ENCODE results near the gene PANK1. TPM values are rescaled to one million over a fixed set of nuclear protein-coding genes. Genes with fewer than 3 reads are reported as not detected.

Gene PANK1
- total RNA-seq, 1 experiment from 2014 or later: 24.0 TPM

- ChIA-PET CTCF (no interaction called here), POLR2A (no interaction called here)
- intact Hi-C loops (cut with micrococcal nuclease; ENCODE audit: unreplicated experiment): no loop called here
- Histone ChIP-seq H3K9me3 (0 out of 2 replicates have a peak, but pooled peaks cover 4% of the 10 kb centered on the region), H3K4me3 (ENCODE audit: low read depth, low read length) (no peak overlapping the region), H3K27me3 (replicated peaks; ENCODE audit: control insufficient read depth, insufficient read depth, low read length) (no peaks in the 10 kb centered on the region), H3K36me3 (ENCODE audit: control insufficient read depth, insufficient read depth, low read length) (no peaks in the 10 kb centered on the region), H3K4me1 (peaks cover 12% of the 10 kb centered on the region)
- Mint-ChIP-seq H3K27me3 (ENCODE audit: insufficient read depth, unreplicated experiment) (no peaks in the 10 kb centered on the region), H3K36me3 (ENCODE audit: insufficient read depth, unreplicated experiment) (no peaks in the 10 kb centered on the region), H3K27ac (ENCODE audit: unreplicated experiment) (no peak overlapping the region), H3K4me3 (ENCODE audit: unreplicated experiment) (no peak overlapping the region), H3K4me1 (ENCODE audit: low read depth, unreplicated experiment) (peaks cover 15% of the 10 kb centered on the region), H3K9me3 (ENCODE audit: unreplicated experiment) (no peaks in the 10 kb centered on the region)
- TF ChIP-seq CTCF (IDR thresholded peaks at IDR 0.05; ENCODE audit: insufficient read depth in 1 of 2, low read depth in 1 of 2, low read length in 1 of 2, severe bottlenecking in 1 of 2, unreplicated experiment in 1 of 2): no peak
- no peak for DNase-seq
- no TSS peak for BruUV-seq (replicated peaks)
These were observed 88.4 kb downstream of the PANK1 start for GRCh38 chr10:89556600-89556999.

GRCh38 chr10:89555688-89556445 is 89.2 kb downstream of the PANK1 start:
- H3K4me3 Mint-ChIP-seq (ENCODE audit: unreplicated experiment): no peak overlapping the region
- Histone ChIP-seq H3K4me3 (ENCODE audit: low read depth, low read length) (no peak overlapping the region), H3K27me3 (replicated peaks; ENCODE audit: control insufficient read depth, insufficient read depth, low read length) (no peaks in the 10 kb centered on the region), H3K9me3 (0 out of 2 replicates have a peak, but pooled peaks cover 4% of the 10 kb centered on the region), H3K4me1 (peaks cover 12% of the 10 kb centered on the region), H3K36me3 (ENCODE audit: control insufficient read depth, insufficient read depth, low read length) (no peaks in the 10 kb centered on the region)
- H3K4me1 Mint-ChIP-seq (ENCODE audit: low read depth, unreplicated experiment): peaks cover 15% of the 10 kb centered on the region
- H3K27me3 Mint-ChIP-seq (ENCODE audit: insufficient read depth, unreplicated experiment): no peaks in the 10 kb centered on the region
- ChIA-PET POLR2A (no interaction called here), CTCF (no interaction called here)
- peak in 1 of 2 experiments; percentile 13 for DNase-seq
- H3K27ac Mint-ChIP-seq (ENCODE audit: unreplicated experiment): no peak overlapping the region
- no TSS peak for BruUV-seq (replicated peaks)
- intact Hi-C loops (cut with micrococcal nuclease; ENCODE audit: unreplicated experiment): loop anchor here (2.0 kb wide), 1 partner anchor 129 kb away; no protein-coding TSS in a partner anchor
- no peaks in the 10 kb centered on the region for H3K9me3 Mint-ChIP-seq (ENCODE audit: unreplicated experiment)
- no peak for TF ChIP-seq CTCF (IDR thresholded peaks at IDR 0.05; ENCODE audit: insufficient read depth in 1 of 2, low read depth in 1 of 2, low read length in 1 of 2, severe bottlenecking in 1 of 2, unreplicated experiment in 1 of 2)
- no peaks in the 10 kb centered on the region for H3K36me3 Mint-ChIP-seq (ENCODE audit: insufficient read depth, unreplicated experiment)

GRCh38 chr10:89554433-89554832 is 90.6 kb downstream of the PANK1 start:
- ChIA-PET CTCF (interaction anchor here (1.7 kb wide), 1 partner anchor 88 kb away, joined by 5 read pairs; no protein-coding TSS in a partner anchor), POLR2A (no interaction called here)
- intact Hi-C loops (cut with micrococcal nuclease; ENCODE audit: unreplicated experiment): loop anchor here (2.0 kb wide), 1 partner anchor 128 kb away; no protein-coding TSS in a partner anchor
- Mint-ChIP-seq H3K36me3 (ENCODE audit: insufficient read depth, unreplicated experiment) (no peaks in the 10 kb centered on the region), H3K27me3 (ENCODE audit: insufficient read depth, unreplicated experiment) (no peaks in the 10 kb centered on the region), H3K4me3 (ENCODE audit: unreplicated experiment) (no peak overlapping the region), H3K9me3 (ENCODE audit: unreplicated experiment) (no peaks in the 10 kb centered on the region), H3K4me1 (ENCODE audit: low read depth, unreplicated experiment) (peaks cover 15% of the 10 kb centered on the region), H3K27ac (ENCODE audit: unreplicated experiment) (no peak overlapping the region)
- TF ChIP-seq CTCF (IDR thresholded peaks at IDR 0.05; ENCODE audit: insufficient read depth in 1 of 2, low read depth in 1 of 2, low read length in 1 of 2, severe bottlenecking in 1 of 2, unreplicated experiment in 1 of 2): no peak
- H3K27me3 ChIP-seq (replicated peaks; ENCODE audit: control insufficient read depth, insufficient read depth, low read length): no peaks in the 10 kb centered on the region
- no TSS peak for BruUV-seq (replicated peaks)
- H3K9me3 ChIP-seq: 0 out of 2 replicates have a peak, but pooled peaks cover 4% of the 10 kb centered on the region
- H3K36me3 ChIP-seq (ENCODE audit: control insufficient read depth, insufficient read depth, low read length): no peaks in the 10 kb centered on the region
- H3K4me3 ChIP-seq (ENCODE audit: low read depth, low read length): no peak overlapping the region
- no peak for DNase-seq
- peaks cover 12% of the 10 kb centered on the region for H3K4me1 ChIP-seq

Data from Caco-2 (cell line).